ENCODE data around the gene ATP8A2.

Gene ATP8A2

DNA sequence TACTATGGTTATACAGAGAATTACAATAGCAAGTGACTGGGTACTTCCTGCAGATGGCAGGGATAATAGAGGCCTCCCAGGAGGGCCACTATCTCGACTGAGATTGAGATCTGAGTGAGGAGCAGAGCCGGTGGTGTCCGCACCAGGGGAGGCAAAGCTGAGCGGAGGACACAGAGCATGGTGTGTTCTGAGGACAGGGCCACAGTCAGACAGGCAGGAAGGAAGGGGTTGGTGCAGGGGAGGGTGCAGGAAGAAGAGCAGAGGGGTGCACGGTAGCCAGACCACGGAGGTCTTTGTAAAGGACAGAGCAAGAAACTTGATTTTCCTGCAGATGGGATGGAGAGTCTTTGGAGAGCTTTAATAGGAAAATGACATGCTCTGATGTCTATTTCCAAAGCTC is 527.7 kb downstream of the ATP8A2 start:
- peak overlapping the region; percentile 49 for H4K91ac ChIP-seq (ENCODE audit: low read length)
- H2BK5ac ChIP-seq (ENCODE audit: low read depth, low read length, poor library complexity, severe bottlenecking), result no peak overlapping the region
- H3K36me3 ChIP-seq (ENCODE audit: control insufficient read depth in 1 of 2, insufficient read depth in 2 of 2, low read depth in 1 of 2, low read length in 2 of 2), result no peaks in the 10 kb centered on the region
- no peaks in the 10 kb centered on the region for H3K9me3 ChIP-seq (ENCODE audit: control insufficient read depth, low read length)
- no peak overlapping the region for H2BK15ac ChIP-seq (ENCODE audit: low read depth, poor library complexity, severe bottlenecking)
- no peak overlapping the region for H3K4me3 ChIP-seq (ENCODE audit: insufficient read depth in 1 of 2, low read depth in 1 of 2, low read length in 2 of 2)
- H3K4me1 ChIP-seq (ENCODE audit: control insufficient read depth, insufficient read depth, low read depth, low read length), result peaks cover 7% of the 10 kb centered on the region
- H3K27ac ChIP-seq (ENCODE audit: low read length, poor library complexity, severe bottlenecking), result no peak overlapping the region
- peak overlapping the region; percentile 18 to 45 for H2BK12ac ChIP-seq (ENCODE audit: low read length in 2 of 2)
- DNase-seq, result no peak
- 94% methylated on average over 6 of the region's 6 CpGs for WGBS
- no peaks in the 10 kb centered on the region for H3K27me3 ChIP-seq (ENCODE audit: control insufficient read depth in 1 of 2, insufficient read depth in 1 of 2, low read length in 2 of 2)
- H4K8ac ChIP-seq (ENCODE audit: low read length), result no peak overlapping the region
- no peak overlapping the region for H3K18ac ChIP-seq (ENCODE audit: low read depth in 1 of 2, low read length in 2 of 2)
- H2BK120ac ChIP-seq (ENCODE audit: low read depth, low read length), result no peak overlapping the region
- no peak overlapping the region for H2AK5ac ChIP-seq (ENCODE audit: low read length, severe bottlenecking)
- H3K4me2 ChIP-seq (ENCODE audit: low read length, poor library complexity, severe bottlenecking), result no peak overlapping the region
- H3K9ac ChIP-seq (ENCODE audit: low read length), result no peak overlapping the region
- H3K4ac ChIP-seq (ENCODE audit: low read depth in 1 of 2, low read length in 2 of 2), result no peak overlapping the region
- no peak overlapping the region for H3K14ac ChIP-seq (ENCODE audit: low read length in 2 of 2)
- no peaks in the 10 kb centered on the region for H3K79me1 ChIP-seq (replicated peaks; ENCODE audit: low read length, poor library complexity, severe bottlenecking)
- no peak overlapping the region for H2AFZ ChIP-seq (ENCODE audit: low read depth, low read length)
- H3K23ac ChIP-seq (ENCODE audit: low read length in 2 of 2), result no peak overlapping the region

GRCh38 chr13:25899952-25900351 is 528.2 kb downstream of the ATP8A2 start:
- Histone ChIP-seq H3K36me3 (ENCODE audit: control insufficient read depth in 1 of 2, insufficient read depth in 2 of 2, low read depth in 1 of 2, low read length in 2 of 2) (no peaks in the 10 kb centered on the region), H2BK15ac (ENCODE audit: low read depth, poor library complexity, severe bottlenecking) (no peak overlapping the region), H4K8ac (ENCODE audit: low read length) (no peak overlapping the region), H4K91ac (ENCODE audit: low read length) (no peak overlapping the region), H3K4me3 (ENCODE audit: insufficient read depth in 1 of 2, low read depth in 1 of 2, low read length in 2 of 2) (no peak overlapping the region), H3K27ac (ENCODE audit: low read length, poor library complexity, severe bottlenecking) (no peak overlapping the region), H3K4me2 (ENCODE audit: low read length, poor library complexity, severe bottlenecking) (no peak overlapping the region), H3K27me3 (ENCODE audit: control insufficient read depth in 1 of 2, insufficient read depth in 1 of 2, low read length in 2 of 2) (no peaks in the 10 kb centered on the region), H3K79me1 (replicated peaks; ENCODE audit: low read length, poor library complexity, severe bottlenecking) (no peaks in the 10 kb centered on the region), H2AK5ac (ENCODE audit: low read length, severe bottlenecking) (no peak overlapping the region), H3K9ac (ENCODE audit: low read length) (no peak overlapping the region), H2BK120ac (ENCODE audit: low read depth, low read length) (no peak overlapping the region), H3K4ac (ENCODE audit: low read depth in 1 of 2, low read length in 2 of 2) (no peak overlapping the region), H3K23ac (ENCODE audit: low read length in 2 of 2) (no peak overlapping the region), H3K9me3 (ENCODE audit: control insufficient read depth, low read length) (no peaks in the 10 kb centered on the region), H3K18ac (ENCODE audit: low read depth in 1 of 2, low read length in 2 of 2) (no peak overlapping the region), H2BK5ac (ENCODE audit: low read depth, low read length, poor library complexity, severe bottlenecking) (no peak overlapping the region), H3K14ac (ENCODE audit: low read length in 2 of 2) (peak overlapping the region in 1 of 2 experiments; percentile 44), H2BK12ac (ENCODE audit: low read length in 2 of 2) (peak overlapping the region; percentile 18 to 45), H2AFZ (ENCODE audit: low read depth, low read length) (no peak overlapping the region), H3K4me1 (ENCODE audit: control insufficient read depth, insufficient read depth, low read depth, low read length) (peaks cover 7% of the 10 kb centered on the region)
- 85% methylated on average over 1 of the region's 1 CpG for WGBS
- DNase-seq, result no peak

DNA sequence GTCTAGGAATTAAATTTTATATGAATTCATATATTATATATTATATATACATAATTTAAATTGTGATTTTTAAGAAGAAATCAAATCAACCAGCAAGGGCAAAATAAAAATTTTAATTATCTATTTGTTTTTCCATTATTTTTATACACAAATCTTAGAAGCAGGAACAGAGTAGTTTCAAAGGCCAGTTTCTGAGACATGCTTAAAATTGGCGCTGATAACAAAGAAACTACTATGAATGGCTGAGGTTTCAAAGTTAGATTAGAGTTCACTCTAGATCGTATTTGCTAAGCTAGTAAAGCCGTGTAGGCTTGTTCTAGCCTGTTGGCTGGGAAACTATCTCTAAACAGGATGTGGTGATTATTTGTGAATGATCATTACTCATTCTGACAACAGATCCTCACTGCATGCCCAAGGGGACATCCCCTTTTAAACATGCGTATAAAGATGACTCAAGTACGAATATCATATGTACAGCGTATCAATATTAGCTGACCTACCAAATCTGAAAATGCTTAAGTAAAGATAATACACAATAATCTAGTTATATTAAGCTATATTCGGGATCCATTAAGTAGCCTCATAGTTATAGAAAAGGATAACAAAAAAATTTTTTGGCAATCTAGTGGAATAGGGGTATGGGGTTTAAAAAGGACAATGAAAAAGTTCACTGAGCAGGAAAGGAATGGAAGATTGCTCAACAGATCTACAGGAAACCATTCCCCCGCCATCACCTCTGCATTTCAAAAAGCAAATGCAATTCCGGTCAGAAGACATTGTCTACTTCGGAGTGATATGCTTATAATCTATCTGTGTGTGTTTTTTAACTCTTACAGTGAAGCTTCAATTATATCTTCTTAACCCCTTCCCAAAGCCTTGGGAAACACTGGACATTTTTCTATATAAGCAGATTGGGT is 529.9 kb downstream of the ATP8A2 start:
- H3K4me1 ChIP-seq (ENCODE audit: control insufficient read depth, insufficient read depth, low read depth, low read length), result peaks cover 11% of the 10 kb centered on the region
- 2% methylated on average over 2 of the region's 10 CpGs for WGBS
- H4K91ac ChIP-seq (ENCODE audit: low read length), result no peak overlapping the region
- no peak overlapping the region for H2AFZ ChIP-seq (ENCODE audit: low read depth, low read length)
- no peak overlapping the region for H4K8ac ChIP-seq (ENCODE audit: low read length)
- no peak overlapping the region for H2BK120ac ChIP-seq (ENCODE audit: low read depth, low read length)
- H3K18ac ChIP-seq (ENCODE audit: low read depth in 1 of 2, low read length in 2 of 2), result no peak overlapping the region
- H3K9me3 ChIP-seq (ENCODE audit: control insufficient read depth, low read length), result no peaks in the 10 kb centered on the region
- no peak overlapping the region for H2BK15ac ChIP-seq (ENCODE audit: low read depth, poor library complexity, severe bottlenecking)
- no peaks in the 10 kb centered on the region for H3K79me1 ChIP-seq (replicated peaks; ENCODE audit: low read length, poor library complexity, severe bottlenecking)
- no peak overlapping the region for H2BK12ac ChIP-seq (ENCODE audit: low read length in 2 of 2)
- no peak overlapping the region for H2AK5ac ChIP-seq (ENCODE audit: low read length, severe bottlenecking)
- DNase-seq, result peak; percentile 93
- no peak overlapping the region for H3K4me2 ChIP-seq (ENCODE audit: low read length, poor library complexity, severe bottlenecking)
- no peak overlapping the region for H3K4ac ChIP-seq (ENCODE audit: low read depth in 1 of 2, low read length in 2 of 2)
- H3K27ac ChIP-seq (ENCODE audit: low read length, poor library complexity, severe bottlenecking), result no peak overlapping the region
- H2BK5ac ChIP-seq (ENCODE audit: low read depth, low read length, poor library complexity, severe bottlenecking), result no peak overlapping the region
- H3K27me3 ChIP-seq (ENCODE audit: control insufficient read depth in 1 of 2, insufficient read depth in 1 of 2, low read length in 2 of 2), result no peaks in the 10 kb centered on the region
- no peak overlapping the region for H3K14ac ChIP-seq (ENCODE audit: low read length in 2 of 2)
- no peak overlapping the region for H3K9ac ChIP-seq (ENCODE audit: low read length)
- no peak overlapping the region for H3K23ac ChIP-seq (ENCODE audit: low read length in 2 of 2)
- H3K36me3 ChIP-seq (ENCODE audit: control insufficient read depth in 1 of 2, insufficient read depth in 2 of 2, low read depth in 1 of 2, low read length in 2 of 2), result no peaks in the 10 kb centered on the region
- no peak overlapping the region for H3K4me3 ChIP-seq (ENCODE audit: insufficient read depth in 1 of 2, low read depth in 1 of 2, low read length in 2 of 2)

DNA sequence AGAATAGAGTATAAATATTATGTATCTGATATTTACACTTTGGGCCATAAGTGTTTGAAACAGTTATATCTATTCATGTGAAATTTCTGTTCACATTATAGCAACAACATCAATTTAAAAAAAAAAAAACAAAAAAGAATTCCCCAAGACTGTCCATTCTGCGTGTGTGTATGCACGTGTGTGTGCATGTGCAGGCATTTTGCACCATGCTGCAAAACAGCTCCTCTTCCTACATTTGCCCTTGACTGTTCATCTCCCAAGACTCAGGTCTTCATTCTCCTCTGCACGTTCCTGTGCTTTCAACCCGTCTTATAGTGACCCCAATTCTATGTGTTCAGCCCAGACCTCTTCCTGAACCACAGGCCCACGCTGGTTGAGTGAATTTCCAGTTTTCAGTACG is 530.7 kb downstream of the ATP8A2 start:
- peak overlapping the region; percentile 37 for H4K91ac ChIP-seq (ENCODE audit: low read length)
- peaks cover 11% of the 10 kb centered on the region for H3K4me1 ChIP-seq (ENCODE audit: control insufficient read depth, insufficient read depth, low read depth, low read length)
- H2BK120ac ChIP-seq (ENCODE audit: low read depth, low read length), result no peak overlapping the region
- H3K36me3 ChIP-seq (ENCODE audit: control insufficient read depth in 1 of 2, insufficient read depth in 2 of 2, low read depth in 1 of 2, low read length in 2 of 2), result no peaks in the 10 kb centered on the region
- no peak overlapping the region for H3K4me2 ChIP-seq (ENCODE audit: low read length, poor library complexity, severe bottlenecking)
- H3K4ac ChIP-seq (ENCODE audit: low read depth in 1 of 2, low read length in 2 of 2), result peak overlapping the region in 1 of 2 experiments; percentile 68
- no peak overlapping the region for H3K4me3 ChIP-seq (ENCODE audit: insufficient read depth in 1 of 2, low read depth in 1 of 2, low read length in 2 of 2)
- peak overlapping the region; percentile 45 to 91 for H2BK12ac ChIP-seq (ENCODE audit: low read length in 2 of 2)
- WGBS, result 96% methylated on average over 6 of the region's 6 CpGs
- peak overlapping the region; percentile 31 for H2AK5ac ChIP-seq (ENCODE audit: low read length, severe bottlenecking)
- no peaks in the 10 kb centered on the region for H3K9me3 ChIP-seq (ENCODE audit: control insufficient read depth, low read length)
- no peak overlapping the region for H2AFZ ChIP-seq (ENCODE audit: low read depth, low read length)
- DNase-seq, result no peak
- H2BK5ac ChIP-seq (ENCODE audit: low read depth, low read length, poor library complexity, severe bottlenecking), result no peak overlapping the region
- H3K79me1 ChIP-seq (replicated peaks; ENCODE audit: low read length, poor library complexity, severe bottlenecking), result no peaks in the 10 kb centered on the region
- H2BK15ac ChIP-seq (ENCODE audit: low read depth, poor library complexity, severe bottlenecking), result peak overlapping the region; percentile 71
- no peak overlapping the region for H3K14ac ChIP-seq (ENCODE audit: low read length in 2 of 2)
- H3K27ac ChIP-seq (ENCODE audit: low read length, poor library complexity, severe bottlenecking), result no peak overlapping the region
- no peak overlapping the region for H3K23ac ChIP-seq (ENCODE audit: low read length in 2 of 2)
- H3K9ac ChIP-seq (ENCODE audit: low read length), result no peak overlapping the region
- peak overlapping the region; percentile 71 for H4K8ac ChIP-seq (ENCODE audit: low read length)
- peak overlapping the region in 1 of 2 experiments; percentile 50 for H3K18ac ChIP-seq (ENCODE audit: low read depth in 1 of 2, low read length in 2 of 2)
- H3K27me3 ChIP-seq (ENCODE audit: control insufficient read depth in 1 of 2, insufficient read depth in 1 of 2, low read length in 2 of 2), result no peaks in the 10 kb centered on the region
